Measurements from ENCODE around the gene RARRES2. TPM values are rescaled to one million over a fixed set of nuclear protein-coding genes. Genes with fewer than 3 reads are reported as not detected.

RARRES2 gene
- total RNA-seq, 2 experiments from 2014 or later = not detected

DNA sequence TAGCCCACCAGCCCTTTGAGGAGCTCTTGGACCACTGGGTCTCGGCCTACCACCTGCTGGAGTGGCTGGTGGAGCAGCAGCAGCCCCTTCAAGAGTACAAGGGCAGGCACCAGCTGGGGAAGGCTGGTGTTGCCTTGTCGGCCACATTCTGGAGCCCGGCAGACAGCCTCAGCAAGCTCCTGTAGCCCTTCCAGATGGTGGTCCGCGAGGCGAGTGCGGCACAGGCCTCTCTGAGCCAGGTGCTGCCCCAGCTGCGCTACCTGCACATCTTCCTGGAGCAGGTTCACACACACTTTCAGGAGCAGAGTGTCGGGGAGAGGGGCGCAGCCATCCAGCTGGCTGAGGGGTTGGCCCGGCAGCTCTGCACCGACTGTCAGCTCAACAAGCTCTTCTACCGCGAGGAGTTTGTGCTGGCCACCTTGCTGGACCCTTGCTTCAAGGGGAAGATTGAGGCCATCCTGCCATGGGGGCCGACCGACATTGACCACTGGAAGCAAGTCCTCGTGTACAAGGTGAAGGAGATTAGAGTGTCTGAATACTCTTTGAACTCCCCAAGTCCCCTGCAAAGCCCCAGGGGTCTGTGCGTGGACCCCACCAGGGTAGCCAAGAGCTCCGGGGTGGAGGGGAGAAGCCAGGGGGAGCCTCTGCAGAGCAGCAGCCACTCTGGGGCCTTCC is 11.1 kb downstream of the RARRES2 start:
- no peaks in the 10 kb centered on the region for H3K36me3 ChIP-seq (ENCODE audit: insufficient read depth, low read length)
- no peak overlapping the region for H3K4me2 ChIP-seq (ENCODE audit: low read length)
- ChIA-PET POLR2A (interaction anchor here (0.6 kb wide), 1 partner anchor 441 kb away, joined by 6 read pairs; no protein-coding TSS in a partner anchor), CTCF (ENCODE audit: unreplicated experiment) (no interaction called here)
- BruUV-seq (replicated peaks) = no TSS peak
- no peak for TF ChIP-seq CTCF (conservative IDR thresholded peaks at IDR 0.05; ENCODE audit: low read length)
- TF ChIP-seq EZH2phosphoT487 (IDR thresholded peaks at IDR 0.05; ENCODE audit: borderline replicate concordance, low read depth, low read length) = no peak
- DNase-seq (ENCODE audit: low spot score) = no peak
- no peaks in the 10 kb centered on the region for H3K9me2 ChIP-seq (ENCODE audit: insufficient read depth, low read length)
- H3K4me3 ChIP-seq (ENCODE audit: low read depth, low read length, poor library complexity, severe bottlenecking) = no peak overlapping the region
- no peaks in the 10 kb centered on the region for H3K4me1 ChIP-seq (ENCODE audit: insufficient read depth, low read length, poor library complexity, severe bottlenecking)
- no peaks in the 10 kb centered on the region for H3K9me3 ChIP-seq (ENCODE audit: low read length)
- intact Hi-C loops (cut with micrococcal nuclease; ENCODE audit: unreplicated experiment) = no loop called here
- H2AFZ ChIP-seq (ENCODE audit: low read length) = no peak overlapping the region
- H3K27ac ChIP-seq (ENCODE audit: low read depth, low read length, poor library complexity, severe bottlenecking) = no peak overlapping the region
- H4K20me1 ChIP-seq (ENCODE audit: insufficient read depth, low read length) = no peaks in the 10 kb centered on the region
- H3K79me2 ChIP-seq (ENCODE audit: insufficient read depth, low read depth, low read length) = no peaks in the 10 kb centered on the region

DNA sequence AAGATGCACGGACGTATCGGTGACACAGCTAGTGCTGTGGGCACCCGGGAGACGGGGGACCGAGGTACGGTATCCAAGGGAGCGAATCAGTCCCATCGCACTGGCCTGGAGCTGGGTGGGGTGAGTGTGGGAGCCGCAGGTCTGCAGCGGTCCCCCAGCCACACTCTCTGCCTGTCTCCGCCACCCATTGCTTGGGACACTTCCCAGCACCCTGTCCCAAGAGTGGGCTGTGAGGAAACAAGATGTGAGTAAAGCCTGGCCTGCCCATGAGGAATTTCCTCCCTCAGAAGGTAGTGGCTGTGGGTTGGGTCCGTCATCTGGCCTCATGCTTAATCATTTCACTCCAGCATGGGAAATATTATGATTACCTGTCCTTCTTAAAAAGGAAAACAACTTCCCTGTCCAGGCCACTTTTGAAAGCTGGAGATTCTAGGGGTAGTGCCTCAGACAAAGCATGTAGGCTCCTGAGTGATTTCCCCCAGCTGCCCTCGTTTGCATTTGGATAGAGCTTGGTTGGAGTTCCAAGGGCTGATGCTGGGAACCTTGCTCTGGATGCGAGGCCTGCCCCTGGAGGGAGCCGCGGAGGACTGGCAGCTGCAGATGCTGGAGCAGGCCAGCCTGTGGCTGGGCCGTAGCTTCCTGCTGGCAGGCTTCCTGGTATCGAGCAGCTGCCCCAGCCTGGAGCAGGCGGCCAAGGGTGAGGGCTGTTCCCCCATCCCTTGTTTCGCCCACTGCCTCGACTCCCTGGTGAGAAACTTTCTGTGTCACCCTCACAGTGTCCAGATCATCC is 11.9 kb downstream of the RARRES2 start:
- no peak for TF ChIP-seq EZH2phosphoT487 (IDR thresholded peaks at IDR 0.05; ENCODE audit: borderline replicate concordance, low read depth, low read length)
- no peak for TF ChIP-seq CTCF (conservative IDR thresholded peaks at IDR 0.05; ENCODE audit: low read length)
- Histone ChIP-seq H3K4me2 (ENCODE audit: low read length) (no peak overlapping the region), H2AFZ (ENCODE audit: low read length) (no peak overlapping the region), H3K9me2 (ENCODE audit: insufficient read depth, low read length) (no peaks in the 10 kb centered on the region), H3K9me3 (ENCODE audit: low read length) (no peaks in the 10 kb centered on the region), H3K79me2 (ENCODE audit: insufficient read depth, low read depth, low read length) (no peaks in the 10 kb centered on the region), H3K36me3 (ENCODE audit: insufficient read depth, low read length) (no peaks in the 10 kb centered on the region), H4K20me1 (ENCODE audit: insufficient read depth, low read length) (no peaks in the 10 kb centered on the region), H3K4me3 (ENCODE audit: low read depth, low read length, poor library complexity, severe bottlenecking) (no peak overlapping the region), H3K4me1 (ENCODE audit: insufficient read depth, low read length, poor library complexity, severe bottlenecking) (no peaks in the 10 kb centered on the region), H3K27ac (ENCODE audit: low read depth, low read length, poor library complexity, severe bottlenecking) (no peak overlapping the region)
- POLR2A ChIA-PET = interaction anchor here (0.6 kb wide), 1 partner anchor 442 kb away, joined by 6 read pairs; no protein-coding TSS in a partner anchor
- intact Hi-C loops (cut with micrococcal nuclease; ENCODE audit: unreplicated experiment) = no loop called here
- no peak for DNase-seq (ENCODE audit: low spot score)
- CTCF ChIA-PET (ENCODE audit: unreplicated experiment) = no interaction called here
- BruUV-seq (replicated peaks) = no TSS peak

GRCh38 chr7:150327308-150327707 is 14.1 kb downstream of the RARRES2 start:
- Histone ChIP-seq H3K4me2 (ENCODE audit: low read length) (no peak overlapping the region), H3K4me1 (ENCODE audit: insufficient read depth, low read length, poor library complexity, severe bottlenecking) (no peaks in the 10 kb centered on the region), H4K20me1 (ENCODE audit: insufficient read depth, low read length) (no peaks in the 10 kb centered on the region), H3K9me3 (ENCODE audit: low read length) (no peaks in the 10 kb centered on the region), H3K79me2 (ENCODE audit: insufficient read depth, low read depth, low read length) (no peaks in the 10 kb centered on the region), H2AFZ (ENCODE audit: low read length) (no peak overlapping the region), H3K27ac (ENCODE audit: low read depth, low read length, poor library complexity, severe bottlenecking) (no peak overlapping the region), H3K36me3 (ENCODE audit: insufficient read depth, low read length) (no peaks in the 10 kb centered on the region), H3K9me2 (ENCODE audit: insufficient read depth, low read length) (no peaks in the 10 kb centered on the region), H3K4me3 (ENCODE audit: low read depth, low read length, poor library complexity, severe bottlenecking) (no peak overlapping the region)
- intact Hi-C loops (cut with micrococcal nuclease; ENCODE audit: unreplicated experiment) = no loop called here
- ChIA-PET CTCF (ENCODE audit: unreplicated experiment) (no interaction called here), POLR2A (no interaction called here)
- no peak for DNase-seq (ENCODE audit: low spot score)
- BruUV-seq (replicated peaks) = no TSS peak
- TF ChIP-seq EZH2phosphoT487 (IDR thresholded peaks at IDR 0.05; ENCODE audit: borderline replicate concordance, low read depth, low read length) = no peak
- no peak for TF ChIP-seq CTCF (conservative IDR thresholded peaks at IDR 0.05; ENCODE audit: low read length)

Data from OCI-LY7 (cell line).